Upper lobe of right lung (tissue), 1 donor: Measurements from ENCODE around the gene APP. TPM values are rescaled to one million over a fixed set of nuclear protein-coding genes. Genes with fewer than 3 reads are reported as not detected.

ENCODE experiments used
- ATAC-seq: fragments of 200-7000 bp; cut with Tn5 transposase; one replicate; pipeline ENCODE4 v1.9.1; 2020; ENCODE audit warnings: mild to moderate bottlenecking, moderate library complexity
- DNase-seq: peaks from one replicate; pipeline ENCODE4 v3.0.0-alpha.2; 2020
- H3K27ac ChIP-seq: fragments of 200-600 bp; one replicate; pipeline ENCODE4 v1.8.0; 2022
- H3K27me3 ChIP-seq: fragments of 200-600 bp; one replicate; pipeline ENCODE4 v1.8.0; 2022; ENCODE audit warnings: mild to moderate bottlenecking
- H3K36me3 ChIP-seq: fragments of 200-600 bp; one replicate; pipeline ENCODE4 v1.8.0; 2022
- H3K4me1 ChIP-seq: fragments of 200-600 bp; one replicate; pipeline ENCODE4 v1.8.0; 2022
- H3K4me3 ChIP-seq: fragments of 200-600 bp; one replicate; pipeline ENCODE4 v1.8.0; 2022; ENCODE audit warnings: mild to moderate bottlenecking
- H3K9me3 ChIP-seq: fragments of 200-600 bp; one replicate; pipeline ENCODE4 v1.8.0; 2022
- CTCF ChIP-seq: fragments of 200-600 bp; IDR thresholded peaks from one replicate; pipeline ENCODE4 v1.8.0; 2022; ENCODE audit warnings: antibody characterized with exemption
- intact Hi-C: fragments of 100-400 bp; cut with DNase I; formaldehyde crosslinking; loops from one replicate; pipeline ENCODE4 v1.11.0; 2022
- total RNA-seq: library from RNA; stranded (reverse); fragmentation: NEBNext Ultra II Directional; extraction: Animal tissue kit (Norgen Biotek cat#: 25700); gene quantifications from one replicate; pipeline ENCODE4 v1.2.1, GENCODE V29; 2021
- donor health status: DM: no; HTN: yes; CAD: no; lungs with severe emphysema.

The APP gene
- total RNA-seq, 1 donor from 2014 or later = 480 TPM

DNA sequence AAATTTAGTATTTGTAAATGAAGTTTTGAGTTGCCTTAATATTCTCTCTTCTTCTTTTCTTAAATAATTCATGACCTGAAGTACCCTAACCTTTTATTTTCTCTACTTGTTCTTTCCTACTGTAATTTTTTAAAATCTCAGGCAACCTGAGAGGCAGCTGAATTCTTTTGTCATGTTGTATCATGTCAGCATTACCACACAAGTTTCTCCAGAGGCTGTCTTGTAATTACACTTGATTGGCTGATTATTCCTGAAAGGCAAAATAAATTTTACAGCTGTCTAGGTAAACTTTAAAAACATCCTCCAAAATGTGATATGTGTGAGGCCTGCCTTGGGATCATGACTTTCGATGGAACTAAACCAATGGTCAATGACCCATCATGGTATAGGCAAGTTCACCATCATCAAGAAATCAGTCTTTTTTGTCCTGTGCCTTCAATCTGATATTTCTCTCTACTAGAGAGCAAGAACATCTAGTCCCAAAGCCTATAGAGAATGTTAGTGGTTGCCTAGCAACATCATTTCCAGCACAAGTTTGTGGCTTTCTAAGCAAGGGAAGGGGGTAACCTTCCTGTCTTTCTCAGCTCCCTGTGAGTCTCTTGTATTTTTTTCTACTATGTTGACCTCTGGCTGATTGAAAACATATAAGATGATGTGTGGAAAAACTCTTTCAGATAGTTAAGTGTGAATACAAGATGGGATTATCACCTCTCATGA lies 320.3 kb downstream of the APP start:
- DNase-seq (no peak), ATAC-seq (no peak)
- H3K9me3 ChIP-seq = no peaks in the 10 kb centered on the region
- H3K27ac ChIP-seq = no peak overlapping the region
- TF ChIP-seq CTCF = no peak
- intact Hi-C loops = no loop called here
- H3K27me3 ChIP-seq = no peaks in the 10 kb centered on the region
- no peaks in the 10 kb centered on the region for H3K36me3 ChIP-seq
- no peaks in the 10 kb centered on the region for H3K4me1 ChIP-seq
- no peak overlapping the region for H3K4me3 ChIP-seq

DNA sequence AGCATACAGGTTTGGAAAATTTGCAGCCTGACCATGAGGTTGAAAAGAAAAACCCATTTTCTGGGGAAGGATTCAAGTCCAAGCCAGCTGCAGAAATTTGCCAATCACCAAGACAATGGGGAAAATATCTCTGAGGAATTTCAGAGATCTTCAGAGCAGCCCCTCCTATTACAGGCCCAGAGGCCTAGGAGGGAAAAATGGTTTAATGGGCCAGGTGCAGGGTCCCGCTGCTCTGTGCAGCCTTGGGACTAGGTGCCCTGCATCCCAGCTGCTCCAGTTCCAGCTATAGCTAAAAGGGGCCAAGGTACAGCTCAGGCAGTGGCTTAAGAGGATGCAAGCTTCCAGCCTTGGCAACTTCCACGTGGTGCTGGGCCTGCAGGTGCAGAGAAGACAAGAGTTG lies 322.3 kb downstream of the APP start:
- intact Hi-C loops = no loop called here

GRCh38 chr21:25845729-25846256 lies 324.8 kb downstream of the APP start:
- H3K27ac ChIP-seq = no peak overlapping the region
- intact Hi-C loops = no loop called here

More for the DNA sequence above, 322.3 kb downstream of the APP start:
- DNase-seq (no peak), ATAC-seq (no peak)
- no peak overlapping the region for H3K4me3 ChIP-seq
- no peak for TF ChIP-seq CTCF
- no peaks in the 10 kb centered on the region for H3K4me1 ChIP-seq
- no peaks in the 10 kb centered on the region for H3K9me3 ChIP-seq
- H3K27ac ChIP-seq = no peak overlapping the region
- no peaks in the 10 kb centered on the region for H3K27me3 ChIP-seq
- no peaks in the 10 kb centered on the region for H3K36me3 ChIP-seq

GRCh38 chr21:25842925-25843324 lies 327.6 kb downstream of the APP start:
- Histone ChIP-seq H3K27me3 (no peaks in the 10 kb centered on the region), H3K4me3 (no peak overlapping the region), H3K9me3 (no peaks in the 10 kb centered on the region), H3K4me1 (no peaks in the 10 kb centered on the region), H3K27ac (no peak overlapping the region), H3K36me3 (no peaks in the 10 kb centered on the region)
- ATAC-seq (no peak), DNase-seq (no peak)
- no peak for TF ChIP-seq CTCF
- intact Hi-C loops = no loop called here

More at GRCh38 chr21:25845729-25846256, 324.8 kb downstream of the APP start:
- ATAC-seq = no peak
- no peaks in the 10 kb centered on the region for H3K9me3 ChIP-seq
- no peaks in the 10 kb centered on the region for H3K4me1 ChIP-seq
- H3K36me3 ChIP-seq = no peaks in the 10 kb centered on the region
- no peaks in the 10 kb centered on the region for H3K27me3 ChIP-seq
- DNase-seq = no peak
- H3K4me3 ChIP-seq = no peak overlapping the region
- TF ChIP-seq CTCF = no peak

- intact Hi-C loops = no loop called here
- Histone ChIP-seq H3K27ac (no peak overlapping the region), H3K4me1 (no peaks in the 10 kb centered on the region), H3K36me3 (no peaks in the 10 kb centered on the region), H3K27me3 (no peaks in the 10 kb centered on the region), H3K9me3 (no peaks in the 10 kb centered on the region), H3K4me3 (no peak overlapping the region)
- ATAC-seq (no peak), DNase-seq (no peak)
- TF ChIP-seq CTCF = no peak
Observed at GRCh38 chr21:25838809-25839208, 331.8 kb downstream of the APP start.
